ENCODE measurements around the gene FNIP1.

- TF ChIP-seq CTCF (IDR thresholded peaks at IDR 0.05; ENCODE audit: poor library complexity) = no peak
- no peak for TF ChIP-seq EZH2 (IDR thresholded peaks at IDR 0.05; ENCODE audit: borderline replicate concordance)
These were observed 23.0 kb downstream of the FNIP1 start for GRCh38 chr5:131773805-131774204.

Data from hepatocyte (in vitro differentiated cells).